Rectal smooth muscle tissue (tissue), 1 donor: ENCODE data around the gene DNAJC25.
A peak's percentile ranks its signal among the peaks of the same experiment; 100 is the strongest.
"Not testable (repeated sequence)": the region's sequence is repeated elsewhere in the genome, so short reads cannot be mapped to it uniquely, and the experiment has no call there.

Experiments used
- H3K27ac ChIP-seq: one replicate; pipeline ENCODE4 v1.7.0; 2013; ENCODE audit warnings: low read depth, low read length, inconsistent platforms
- H3K27me3 ChIP-seq: one replicate; pipeline ENCODE4 v1.7.0; 2013; ENCODE audit warnings: low read length; ENCODE audit not compliant: control insufficient read depth, insufficient read depth
- H3K36me3 ChIP-seq: one replicate; pipeline ENCODE4 v1.7.0; 2013; ENCODE audit warnings: low read length; ENCODE audit not compliant: control insufficient read depth, insufficient read depth
- H3K4me1 ChIP-seq: one replicate; pipeline ENCODE4 v1.7.0; 2013; ENCODE audit warnings: low read length; ENCODE audit not compliant: control insufficient read depth, insufficient read depth
- H3K4me3 ChIP-seq: one replicate; pipeline ENCODE4 v1.7.0; 2013; ENCODE audit warnings: low read length
- H3K9ac ChIP-seq: one replicate; pipeline ENCODE4 v1.7.0; 2013; ENCODE audit warnings: low read length

The DNAJC25 gene

GRCh38 chr9:111661150-111661801 is 30.1 kb downstream of the DNAJC25 start, which contains the start of gene GNG10:
Gene GNG10, plus strand, starts transcription at chr9:111661605. Its CDS starts 30 bp downstream, at chr9:111661635.
- Histone ChIP-seq H3K27ac (peak within 1 kb of the TSS; percentile 55), H3K4me1 (peaks cover 2% of the 10 kb centered on the region), H3K9ac (peak within 1 kb of the TSS; percentile 1), H3K4me3 (peak within 1 kb of the TSS; percentile 88), H3K27me3 (no peaks in the 10 kb centered on the region), H3K36me3 (no peaks in the 10 kb centered on the region)

- Histone ChIP-seq H3K27ac (peak overlapping the region; percentile 55), H3K4me3 (peak overlapping the region; percentile 88), H3K9ac (peak overlapping the region; percentile 1), H3K4me1 (peaks cover 2% of the 10 kb centered on the region), H3K36me3 (no peaks in the 10 kb centered on the region), H3K27me3 (no peaks in the 10 kb centered on the region)
These were observed 30.8 kb downstream of the DNAJC25 start for GRCh38 chr9:111661802-111662521.

- no peak overlapping the region for H3K9ac ChIP-seq
- H3K27me3 ChIP-seq, result no peaks in the 10 kb centered on the region
- H3K27ac ChIP-seq, result no peak overlapping the region
- peak overlapping the region; percentile 88 for H3K4me3 ChIP-seq
- no peaks in the 10 kb centered on the region for H3K36me3 ChIP-seq
- H3K4me1 ChIP-seq, result peaks cover 2% of the 10 kb centered on the region
These were observed 31.6 kb downstream of the DNAJC25 start for GRCh38 chr9:111662576-111663300.

- Histone ChIP-seq H3K27me3 (no peaks in the 10 kb centered on the region), H3K4me3 (no peak overlapping the region), H3K4me1 (peaks cover 2% of the 10 kb centered on the region), H3K9ac (no peak overlapping the region), H3K27ac (no peak overlapping the region), H3K36me3 (no peaks in the 10 kb centered on the region)
These were observed 32.2 kb downstream of the DNAJC25 start for GRCh38 chr9:111663301-111663823.

- Histone ChIP-seq H3K27ac (no peak overlapping the region), H3K9ac (no peak overlapping the region), H3K4me3 (no peak overlapping the region), H3K27me3 (no peaks in the 10 kb centered on the region), H3K4me1 (no peaks in the 10 kb centered on the region), H3K36me3 (no peaks in the 10 kb centered on the region)
These were observed 37.0 kb downstream of the DNAJC25 start for GRCh38 chr9:111668026-111668573.

- H3K27me3 ChIP-seq, H3K9ac ChIP-seq, H3K4me3 ChIP-seq, H3K36me3 ChIP-seq, H3K27ac ChIP-seq, H3K4me1 ChIP-seq: not testable (repeated sequence)
These were observed 37.5 kb downstream of the DNAJC25 start for GRCh38 chr9:111668601-111669000.

GRCh38 chr9:111674319-111674718 is 43.2 kb downstream of the DNAJC25 start:
- H3K36me3 ChIP-seq, result no peaks in the 10 kb centered on the region
- H3K27me3 ChIP-seq, result no peaks in the 10 kb centered on the region
- no peak overlapping the region for H3K4me3 ChIP-seq
- H3K4me1 ChIP-seq, result no peaks in the 10 kb centered on the region
- H3K27ac ChIP-seq, result no peak overlapping the region
- no peak overlapping the region for H3K9ac ChIP-seq

- H3K27ac ChIP-seq, result no peak overlapping the region
- no peaks in the 10 kb centered on the region for H3K4me1 ChIP-seq
- H3K27me3 ChIP-seq, result no peaks in the 10 kb centered on the region
- no peak overlapping the region for H3K4me3 ChIP-seq
- no peaks in the 10 kb centered on the region for H3K36me3 ChIP-seq
- no peak overlapping the region for H3K9ac ChIP-seq
These were observed 45.0 kb downstream of the DNAJC25 start for GRCh38 chr9:111676116-111676515.

GRCh38 chr9:111678293-111678692 is 47.2 kb downstream of the DNAJC25 start:
- Histone ChIP-seq H3K36me3 (no peaks in the 10 kb centered on the region), H3K27ac (no peak overlapping the region), H3K4me3 (no peak overlapping the region), H3K4me1 (no peaks in the 10 kb centered on the region), H3K27me3 (no peaks in the 10 kb centered on the region), H3K9ac (no peak overlapping the region)

- Histone ChIP-seq H3K4me1 (no peaks in the 10 kb centered on the region), H3K27ac (no peak overlapping the region), H3K27me3 (no peaks in the 10 kb centered on the region), H3K36me3 (no peaks in the 10 kb centered on the region), H3K9ac (no peak overlapping the region), H3K4me3 (no peak overlapping the region)
These were observed 48.1 kb downstream of the DNAJC25 start for GRCh38 chr9:111679199-111679598.

GRCh38 chr9:111683392-111683791 is 52.3 kb downstream of the DNAJC25 start:
- no peak overlapping the region for H3K27ac ChIP-seq
- H3K27me3 ChIP-seq, result no peaks in the 10 kb centered on the region

GRCh38 chr9:111691672-111692329 is 60.7 kb downstream of the DNAJC25 start:
- Histone ChIP-seq H3K27me3 (no peaks in the 10 kb centered on the region), H3K9ac (no peak overlapping the region), H3K36me3 (no peaks in the 10 kb centered on the region), H3K4me1 (no peaks in the 10 kb centered on the region), H3K4me3 (no peak overlapping the region), H3K27ac (no peak overlapping the region)

More at GRCh38 chr9:111683392-111683791, 52.3 kb downstream of the DNAJC25 start:
- no peak overlapping the region for H3K9ac ChIP-seq
- no peak overlapping the region for H3K4me3 ChIP-seq
- H3K36me3 ChIP-seq, result no peaks in the 10 kb centered on the region
- H3K4me1 ChIP-seq, result no peaks in the 10 kb centered on the region
